Left renal pelvis (tissue), 4 donors: ENCODE data around the gene NUP54. TPM values are rescaled to one million over a fixed set of nuclear protein-coding genes. Genes with fewer than 3 reads are reported as not detected.

Experiments used
- DNase-seq, 4 donors: peaks; one replicate each; pipeline ENCODE4 v3.0.0-alpha.2; 2013; ENCODE audit warnings: low read depth in 4 of 4, low spot score in 3 of 4
- polyA plus RNA-seq, 4 donors: library from polyadenylated mRNA; unstranded; fragments of 120-200 nt; gene quantifications; one replicate each; pipeline ENCODE4 v1.2.1, GENCODE V29; 2013; ENCODE audit not compliant: insufficient read length in 4 of 4

Gene NUP54
- polyA plus RNA-seq, 4 donors: 71.4 to 82.7 (median 78.2) TPM

GRCh38 chr4:76147454-76148141, 599 bp downstream of the NUP54 start:
- peak; percentile 16 to 36 (median 29) for DNase-seq

- DNase-seq: no peak
These were observed 3.7 kb downstream of the NUP54 start for GRCh38 chr4:76144546-76144945.

- DNase-seq: no peak
These were observed 7.0 kb downstream of the NUP54 start for GRCh38 chr4:76141241-76141640.

- DNase-seq: no peak
These were observed 20.4 kb downstream of the NUP54 start for GRCh38 chr4:76127754-76128153.

- DNase-seq: no peak
These were observed 22.4 kb downstream of the NUP54 start for GRCh38 chr4:76125816-76126215.

- no peak for DNase-seq
These were observed 28.0 kb downstream of the NUP54 start for GRCh38 chr4:76120199-76120598.

- DNase-seq: no peak
These were observed 30.7 kb downstream of the NUP54 start for GRCh38 chr4:76117536-76117935.

GRCh38 chr4:76116821-76117220, 31.4 kb downstream of the NUP54 start:
- DNase-seq: no peak

GRCh38 chr4:76108467-76109181, 39.6 kb downstream of the NUP54 start:
- DNase-seq: no peak

GRCh38 chr4:76106442-76106841, 41.8 kb downstream of the NUP54 start:
- no peak for DNase-seq

- no peak for DNase-seq
These were observed 42.5 kb downstream of the NUP54 start for GRCh38 chr4:76105652-76106051.

GRCh38 chr4:76096076-76096475, 52.1 kb downstream of the NUP54 start:
- no peak for DNase-seq

GRCh38 chr4:76095568-76095967, 52.6 kb downstream of the NUP54 start:
- DNase-seq: no peak

GRCh38 chr4:76091052-76091451, 57.1 kb downstream of the NUP54 start:
- no peak for DNase-seq

- DNase-seq: no peak
These were observed 57.9 kb downstream of the NUP54 start for GRCh38 chr4:76090241-76090691.

GRCh38 chr4:76088719-76089118, 59.5 kb downstream of the NUP54 start:
- DNase-seq: no peak

GRCh38 chr4:76087007-76087769, 61.0 kb downstream of the NUP54 start:
- DNase-seq: peak in 3 of 4 donors; percentile 14 to 31 (median 30)

- no peak for DNase-seq
These were observed 63.7 kb downstream of the NUP54 start for GRCh38 chr4:76084542-76084941.

- no peak for DNase-seq
These were observed 64.7 kb downstream of the NUP54 start for GRCh38 chr4:76083386-76083988.

GRCh38 chr4:76078033-76078613, 70.1 kb downstream of the NUP54 start:
- DNase-seq: no peak
